Dedifferentiated amniotic fluid mesenchymal stem cell (primary cell): Measurements from ENCODE around the gene SLC35G1.

Source experiments
- DNase-seq: peaks from one replicate; pipeline ENCODE4 v3.0.0-alpha.2; 2016; ENCODE audit errors: extremely low spot score

Gene SLC35G1, protein sequence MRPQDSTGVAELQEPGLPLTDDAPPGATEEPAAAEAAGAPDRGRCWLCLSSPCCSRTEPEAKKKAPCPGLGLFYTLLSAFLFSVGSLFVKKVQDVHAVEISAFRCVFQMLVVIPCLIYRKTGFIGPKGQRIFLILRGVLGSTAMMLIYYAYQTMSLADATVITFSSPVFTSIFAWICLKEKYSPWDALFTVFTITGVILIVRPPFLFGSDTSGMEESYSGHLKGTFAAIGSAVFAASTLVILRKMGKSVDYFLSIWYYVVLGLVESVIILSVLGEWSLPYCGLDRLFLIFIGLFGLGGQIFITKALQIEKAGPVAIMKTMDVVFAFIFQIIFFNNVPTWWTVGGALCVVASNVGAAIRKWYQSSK

DNA sequence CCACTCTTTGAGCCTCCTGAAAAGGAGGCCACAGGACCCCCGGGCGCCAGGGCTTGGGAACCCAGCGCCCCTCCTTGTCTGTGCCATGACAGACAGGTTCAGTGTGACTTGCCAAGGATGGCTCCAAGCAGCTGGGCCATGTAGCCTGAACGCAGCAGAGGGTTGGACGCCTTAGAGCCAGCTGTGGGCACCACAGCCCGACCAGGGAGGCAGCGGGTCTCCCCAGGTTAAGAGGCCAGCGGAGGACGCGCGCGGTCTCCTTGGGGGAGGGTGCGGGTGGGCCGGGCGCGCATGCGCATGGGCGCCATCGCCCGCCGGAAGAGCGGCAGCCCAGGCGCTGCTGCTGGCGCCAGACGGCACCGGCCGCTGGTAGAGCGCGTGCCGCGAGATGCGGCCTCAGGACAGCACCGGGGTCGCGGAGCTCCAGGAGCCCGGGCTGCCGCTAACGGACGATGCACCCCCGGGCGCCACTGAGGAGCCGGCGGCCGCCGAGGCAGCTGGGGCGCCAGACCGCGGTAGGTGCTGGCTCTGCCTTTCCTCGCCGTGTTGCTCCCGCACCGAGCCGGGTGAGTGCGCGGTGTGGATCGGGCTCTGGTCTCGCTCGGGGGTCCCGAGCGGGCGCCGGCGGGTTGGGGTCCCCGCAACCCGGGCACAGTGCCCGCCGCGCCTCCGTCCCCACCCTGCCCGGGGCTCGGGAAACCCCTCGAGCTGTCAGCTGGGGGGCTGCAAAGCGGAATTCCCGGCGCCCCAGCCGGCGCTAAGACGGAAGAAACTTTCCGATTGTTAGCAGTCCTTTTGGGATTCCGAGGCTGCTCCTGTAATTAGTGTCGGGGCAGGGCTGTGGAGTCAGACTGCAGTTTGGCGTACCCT lies at the start of gene SLC35G1:
SLC35G1 (plus strand) TSS at position 333 of the 870 bp plus-strand sequence; CDS start at position 389, 56 bp downstream.
- no peak for DNase-seq

DNA sequence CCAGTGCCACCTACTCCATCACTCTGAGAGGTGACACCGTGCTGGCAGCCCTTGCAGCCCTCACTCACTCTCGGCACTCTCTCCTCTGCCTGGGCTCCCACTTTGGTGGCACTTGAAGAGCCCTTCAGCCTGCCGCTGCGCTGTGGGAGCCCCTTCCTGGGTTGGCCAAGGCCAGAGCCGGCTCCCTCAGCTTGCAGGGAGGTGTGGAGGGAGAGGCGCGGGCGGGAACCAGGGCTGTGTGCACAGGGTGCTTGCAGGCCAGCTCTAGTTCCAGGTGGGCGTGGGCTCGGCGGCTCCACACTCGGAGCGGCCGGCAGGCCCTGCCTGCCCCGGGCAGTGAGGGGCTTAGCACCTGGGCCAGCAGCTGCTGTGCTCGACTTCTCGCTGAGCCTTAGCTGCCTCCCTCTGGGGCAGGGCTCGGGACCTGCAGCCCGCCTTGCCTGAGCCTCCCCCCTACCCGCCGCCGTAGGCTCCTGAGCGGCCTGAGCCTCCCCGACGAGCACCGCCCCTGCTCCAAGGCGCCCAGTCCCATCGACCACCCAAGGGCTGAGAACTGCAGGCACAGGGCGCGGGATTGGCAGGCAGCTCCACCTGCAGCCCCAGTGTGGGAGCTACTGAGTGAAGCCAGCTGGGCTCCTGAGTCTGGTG lies 48.7 kb upstream of the SLC35G1 start:
- DNase-seq = no peak

DNA sequence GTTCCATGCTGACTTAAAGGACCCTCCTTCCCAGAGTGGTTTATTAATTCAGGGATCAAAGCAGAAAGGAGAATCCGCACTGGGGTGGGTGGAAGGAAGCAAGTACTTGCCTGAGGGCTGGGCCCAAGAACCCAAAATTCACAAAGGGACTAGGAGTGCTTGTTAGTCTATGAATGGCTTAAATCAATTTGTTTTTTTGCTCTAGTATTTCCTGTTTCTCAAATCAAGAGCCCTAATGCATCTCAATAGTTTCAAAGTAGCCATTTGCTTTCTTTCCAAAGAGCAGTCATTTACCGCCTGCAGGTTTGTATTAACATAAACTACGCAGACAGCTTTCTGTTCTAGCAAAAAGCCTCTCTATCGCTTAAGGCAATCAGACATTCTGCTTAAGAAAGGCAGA lies 44.2 kb upstream of the SLC35G1 start:
- no peak for DNase-seq

DNA sequence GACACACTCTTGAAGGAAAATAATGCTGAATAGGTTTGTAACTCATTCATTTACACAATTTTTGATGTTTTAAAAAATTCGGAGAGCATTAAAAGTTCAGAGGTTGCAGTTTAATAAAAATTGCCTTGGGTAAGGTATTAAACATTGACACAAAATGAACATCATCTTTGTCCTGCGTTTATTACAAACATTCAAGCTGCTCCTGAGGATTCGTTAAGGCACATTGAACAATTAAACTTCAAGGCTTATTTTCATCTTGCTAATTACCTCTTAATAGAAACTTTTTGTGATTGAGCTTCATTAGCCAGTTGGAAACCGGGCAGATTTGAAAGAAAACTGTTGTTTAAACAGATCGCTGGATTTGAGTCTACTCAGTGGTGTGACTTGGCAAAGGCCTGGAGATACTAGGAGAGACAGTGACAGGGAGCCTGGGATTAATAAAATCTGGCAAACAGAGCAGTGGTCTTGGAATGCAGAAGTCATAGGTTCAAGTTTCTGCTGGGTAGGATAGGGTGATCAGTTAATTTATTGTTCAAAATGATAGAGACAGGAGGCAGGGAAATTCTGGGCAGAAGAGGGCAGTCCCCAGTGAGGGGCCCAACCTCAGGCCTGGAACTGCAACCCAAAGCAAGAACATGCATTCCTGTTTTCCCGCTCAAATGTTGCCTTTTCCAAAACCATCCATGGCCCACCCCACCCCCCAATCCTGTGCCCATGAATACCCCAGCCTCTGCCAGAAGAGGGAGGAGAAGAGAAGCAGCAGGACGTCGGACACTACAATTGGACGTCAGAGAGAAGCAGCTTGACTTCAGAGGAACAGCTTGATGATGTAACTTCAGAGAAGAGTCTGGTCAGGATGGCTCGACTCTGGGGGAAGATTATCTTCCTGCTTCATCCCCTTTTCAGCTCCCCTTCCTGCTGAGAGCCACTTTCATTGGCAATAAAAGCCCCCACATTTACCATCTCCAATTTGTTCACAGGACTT lies 43.5 kb upstream of the SLC35G1 start:
- no peak for DNase-seq

- DNase-seq = no peak
These were observed 42.6 kb upstream of the SLC35G1 start for GRCh38 chr10:93851169-93851568.

DNA sequence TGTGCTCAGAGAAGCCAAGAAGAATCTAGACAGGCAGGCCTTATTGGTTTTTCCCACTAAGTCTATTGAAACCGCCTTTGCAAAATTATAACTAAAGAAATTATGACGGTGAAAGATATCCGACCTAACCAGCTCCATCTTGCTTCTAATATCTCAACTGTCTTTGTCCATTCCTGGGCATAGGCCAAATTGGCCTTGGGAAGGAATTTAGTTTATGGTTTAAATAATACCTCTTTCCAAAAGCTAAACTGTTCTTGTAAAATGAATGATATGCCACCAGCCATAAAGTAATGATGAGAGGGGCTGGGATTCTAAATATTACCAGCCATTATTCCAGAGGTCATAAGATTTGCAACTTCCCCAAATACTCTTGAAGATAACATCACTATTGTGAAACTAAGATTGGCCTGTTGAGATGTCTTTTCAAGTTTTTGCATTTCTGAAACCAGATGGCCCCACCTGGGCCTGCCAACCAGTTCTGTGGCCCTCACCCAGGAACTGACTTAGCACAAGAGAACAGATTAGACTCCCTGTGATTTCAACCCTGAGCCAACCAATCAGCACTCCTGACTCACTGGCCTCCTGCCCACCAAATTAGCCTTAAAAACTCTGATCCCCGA lies 41.2 kb upstream of the SLC35G1 start:
- DNase-seq = no peak

- DNase-seq = no peak
These were observed 38.8 kb upstream of the SLC35G1 start for GRCh38 chr10:93854975-93855374.

DNA sequence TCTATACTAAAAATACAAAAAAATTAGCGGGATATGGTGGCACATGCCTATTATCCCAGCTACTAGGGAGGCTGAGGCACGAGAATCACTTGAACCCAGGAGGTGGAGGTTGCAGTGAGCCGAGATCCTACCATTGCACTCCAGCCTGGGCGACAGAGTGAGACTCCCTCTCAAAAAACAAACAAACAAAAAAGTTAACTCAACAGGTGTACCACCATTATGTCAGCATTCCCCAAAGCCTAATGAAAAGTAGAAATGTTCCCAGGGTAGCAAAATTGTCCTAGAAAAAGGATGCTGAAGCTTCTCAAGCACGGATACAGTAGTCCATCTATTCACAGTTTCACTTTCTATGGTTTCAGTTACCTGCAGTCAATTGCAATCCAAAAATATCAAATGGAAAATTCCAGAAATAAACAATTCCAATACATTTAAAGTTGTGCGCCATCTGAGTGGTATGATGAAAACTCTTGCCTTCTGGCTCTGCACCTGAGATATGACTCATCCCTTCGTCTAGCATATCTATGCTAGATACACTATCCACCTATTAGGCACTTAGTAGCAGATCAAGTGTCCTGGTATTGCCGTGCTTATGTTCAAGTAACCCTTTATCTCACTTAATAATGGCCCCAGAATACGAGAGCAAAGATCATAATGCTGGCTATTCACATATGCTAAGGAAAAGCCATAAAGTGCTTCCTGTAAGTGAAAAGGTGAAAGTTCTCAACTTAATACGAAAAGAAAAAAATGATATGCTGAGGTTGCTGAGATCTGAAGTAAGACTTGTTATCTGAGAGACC lies 37.2 kb upstream of the SLC35G1 start:
- no peak for DNase-seq

DNA sequence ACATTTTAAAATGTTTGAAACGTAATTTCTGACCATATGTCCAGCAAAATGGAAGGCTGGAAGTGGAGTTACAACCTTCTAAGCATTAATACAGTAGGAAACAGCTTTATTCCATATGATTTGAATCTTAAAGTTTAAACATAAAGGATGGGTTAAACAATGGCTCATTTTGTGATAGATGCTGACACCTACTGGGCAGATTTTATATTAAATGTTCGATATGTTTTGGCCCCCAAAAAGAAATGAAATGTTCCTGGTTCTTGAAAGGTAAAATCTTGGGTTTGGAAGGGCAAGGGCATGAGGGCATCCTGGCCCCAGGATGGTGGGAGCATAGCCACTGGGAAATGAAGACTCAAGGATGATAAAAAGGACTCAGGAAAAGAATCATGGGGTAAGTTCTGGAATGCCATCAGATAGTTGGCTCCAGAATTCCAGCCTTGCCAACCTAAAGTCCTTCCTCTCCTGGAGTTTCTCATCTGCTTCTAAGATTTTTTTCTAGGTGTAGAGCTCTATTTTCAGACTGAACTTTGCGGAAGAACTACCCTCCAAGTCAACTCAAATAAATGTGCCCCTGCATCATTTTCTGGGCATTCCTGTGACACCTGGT lies 34.6 kb upstream of the SLC35G1 start:
- peak; percentile 43 for DNase-seq

DNA sequence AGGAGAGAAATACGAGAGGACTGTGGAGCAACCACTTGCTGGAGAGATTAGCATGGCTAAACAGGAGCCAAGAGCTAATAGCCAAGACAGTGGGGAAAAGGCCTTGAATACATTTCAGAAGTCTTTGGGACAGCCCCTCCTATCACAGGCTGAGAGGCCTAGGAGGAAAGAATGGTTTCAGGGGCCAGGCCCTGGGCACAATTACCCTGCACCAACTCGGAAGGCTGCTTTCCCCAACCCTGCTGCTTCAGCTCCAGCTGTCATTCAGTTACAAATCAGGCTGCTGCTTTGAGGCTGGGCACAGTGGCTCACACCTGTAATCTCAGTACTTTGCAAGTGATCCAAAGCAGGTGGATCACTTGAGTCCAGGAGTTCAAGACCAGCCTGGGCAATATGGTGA lies 32.0 kb upstream of the SLC35G1 start:
- no peak for DNase-seq

DNA sequence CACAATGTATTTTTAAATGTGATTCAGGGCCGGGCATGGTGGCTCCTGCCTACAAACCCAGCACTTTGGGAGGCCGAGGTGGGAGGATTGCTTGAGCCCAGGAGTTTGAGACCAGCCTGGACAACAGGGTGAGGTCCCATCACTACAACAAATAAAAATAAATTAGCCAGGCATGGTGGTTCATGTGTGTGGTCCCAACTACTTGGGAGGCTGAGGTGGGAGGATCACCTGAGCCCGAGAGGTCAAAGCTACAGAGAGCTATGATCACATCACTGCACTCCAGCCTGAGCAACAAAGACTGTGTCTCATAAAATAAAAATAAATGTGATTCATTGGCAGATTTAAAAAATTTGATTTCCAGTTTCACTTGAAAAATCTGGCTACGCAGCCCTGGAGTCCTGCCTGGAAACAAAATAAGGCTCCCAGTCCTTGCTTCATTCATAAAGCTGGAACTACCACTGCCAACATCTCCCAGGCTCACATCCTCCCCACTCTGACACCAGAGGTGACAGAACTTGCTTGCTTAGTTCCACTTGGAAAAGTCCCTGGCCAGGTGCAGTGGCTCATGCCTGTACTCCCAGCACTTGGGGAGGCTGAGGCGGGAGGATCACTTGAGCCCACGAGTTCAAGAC lies 27.9 kb upstream of the SLC35G1 start:
- no peak for DNase-seq

DNA sequence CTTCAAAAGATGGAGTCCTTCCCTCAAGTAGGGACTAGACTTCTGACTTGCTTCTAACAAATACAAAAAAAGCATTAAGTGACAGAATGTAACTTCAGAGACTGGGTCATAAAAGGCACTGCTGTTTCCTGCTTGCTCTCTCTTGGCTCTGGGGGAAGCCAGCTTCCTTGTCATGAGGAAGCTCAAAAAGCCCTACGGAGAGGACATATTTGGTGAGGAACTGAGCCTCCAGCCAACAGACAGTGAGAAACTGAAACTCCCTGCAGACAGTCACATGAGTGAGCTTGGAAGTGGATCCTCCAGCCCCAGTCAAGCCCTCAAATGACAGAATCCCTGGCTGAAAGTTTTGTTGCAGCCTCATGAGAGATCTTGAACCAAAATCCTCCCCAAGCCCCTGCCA lies 26.3 kb upstream of the SLC35G1 start:
- DNase-seq = no peak

DNA sequence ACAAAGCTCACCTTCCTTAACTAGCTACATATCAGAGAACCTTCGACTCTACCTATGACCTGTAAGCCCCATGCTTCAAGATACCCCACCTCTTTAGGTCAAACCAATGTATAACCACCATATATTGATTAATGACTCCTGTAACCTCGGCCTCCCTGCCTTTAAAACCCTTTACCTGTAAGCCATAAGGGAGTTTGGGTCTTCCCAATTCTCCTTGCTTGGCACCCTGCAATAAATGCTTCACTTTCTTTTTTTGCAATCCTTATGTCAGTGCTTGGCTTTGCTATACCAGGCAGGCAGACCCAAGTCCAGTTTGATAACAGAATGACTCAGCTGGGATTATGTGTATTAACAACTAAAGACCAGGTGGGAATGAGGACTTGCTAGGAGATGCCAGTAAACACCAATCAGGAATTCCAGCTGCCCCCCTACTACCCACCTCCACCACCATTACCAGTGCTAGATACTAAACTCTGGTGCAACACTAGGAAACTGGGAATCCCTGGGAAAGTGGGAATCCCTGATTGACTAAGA lies 22.0 kb upstream of the SLC35G1 start:
- no peak for DNase-seq

DNA sequence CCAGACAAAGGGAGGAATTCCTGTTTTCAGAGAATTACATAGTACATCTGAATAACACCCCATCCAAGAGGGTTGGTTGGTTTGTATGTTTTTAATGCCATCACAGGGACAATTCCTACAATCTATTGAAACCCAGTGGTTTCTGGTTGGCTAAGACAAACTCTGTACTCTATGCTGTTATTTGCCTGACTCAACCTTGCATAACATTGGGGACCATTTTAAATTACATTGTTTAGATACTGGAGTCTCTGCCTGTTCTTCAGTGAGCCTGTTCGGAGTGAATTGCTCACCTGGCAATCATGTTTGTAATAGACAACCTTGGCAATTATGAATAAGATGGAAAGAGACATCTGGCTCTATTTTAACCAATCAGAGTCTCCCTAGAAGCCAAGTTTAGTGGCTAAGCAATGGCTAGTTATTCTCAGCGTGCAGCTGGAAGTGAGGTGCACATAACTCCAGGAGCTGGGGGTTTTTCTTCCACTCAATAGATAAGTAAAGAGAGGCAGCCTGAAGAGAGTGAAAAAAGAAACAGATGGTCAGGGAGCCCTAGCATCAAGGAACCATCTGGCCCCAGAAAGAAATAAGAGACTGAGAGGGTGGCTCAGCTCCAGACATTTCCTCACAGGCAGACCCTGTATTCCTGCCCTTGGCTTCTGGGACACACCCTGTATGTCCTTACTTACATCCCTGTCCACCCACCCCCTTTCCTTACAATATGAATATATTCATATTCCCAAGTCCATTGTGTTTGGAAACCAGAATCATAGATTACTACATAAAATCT lies 21.2 kb upstream of the SLC35G1 start:
- no peak for DNase-seq

DNA sequence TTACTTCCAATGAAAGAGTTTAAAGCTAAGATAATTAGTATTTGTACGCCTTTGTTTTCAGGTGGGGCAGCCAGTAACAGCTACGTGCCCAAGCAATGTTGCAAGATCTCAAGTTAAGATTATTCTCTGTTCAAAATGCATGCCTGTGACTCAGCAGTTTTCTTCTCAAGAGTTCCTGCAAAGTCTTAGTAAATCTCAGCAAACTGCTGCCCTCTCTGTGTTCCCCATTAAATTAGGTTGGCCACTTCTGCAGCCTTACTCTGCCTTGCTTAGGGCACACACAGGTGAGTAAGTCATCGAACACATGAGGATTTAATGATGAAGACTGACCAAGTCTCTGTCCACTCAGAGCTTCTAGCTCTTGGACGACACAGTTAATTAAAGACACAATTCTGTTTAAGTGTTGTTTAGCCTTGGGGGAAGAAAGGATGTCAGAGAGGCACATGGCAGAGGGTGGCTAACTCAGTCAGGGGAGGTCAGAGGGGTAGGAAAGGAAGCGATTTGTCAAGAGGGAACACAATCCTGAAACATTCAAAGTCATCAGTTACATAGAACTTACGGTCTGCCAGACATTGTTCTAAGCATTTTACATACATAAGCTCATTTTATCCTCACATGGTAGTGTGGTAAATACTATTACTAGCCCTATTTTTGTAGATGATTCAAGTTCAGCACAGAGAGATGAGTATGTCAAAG lies 20.2 kb upstream of the SLC35G1 start:
- DNase-seq = peak; percentile 64

- no peak for DNase-seq
These were observed 19.3 kb upstream of the SLC35G1 start for GRCh38 chr10:93874309-93875031.

- no peak for DNase-seq
These were observed 18.8 kb upstream of the SLC35G1 start for GRCh38 chr10:93875032-93875358.
